C4-2B (cell line): ENCODE measurements around the gene NAPA.

Experiments
- ZFX ChIP-seq: fragments of 450-650 bp; IDR thresholded peaks from 2 replicates; pipeline ENCODE4 v1.6.1; 2017
- TF ChIP-seq, protein P1 (sequence below): fragments of 450-650 bp; conservative IDR thresholded peaks from 2 replicates; pipeline ENCODE4 v1.5.1; 2017; ENCODE audit warnings: mild to moderate bottlenecking

DNA sequence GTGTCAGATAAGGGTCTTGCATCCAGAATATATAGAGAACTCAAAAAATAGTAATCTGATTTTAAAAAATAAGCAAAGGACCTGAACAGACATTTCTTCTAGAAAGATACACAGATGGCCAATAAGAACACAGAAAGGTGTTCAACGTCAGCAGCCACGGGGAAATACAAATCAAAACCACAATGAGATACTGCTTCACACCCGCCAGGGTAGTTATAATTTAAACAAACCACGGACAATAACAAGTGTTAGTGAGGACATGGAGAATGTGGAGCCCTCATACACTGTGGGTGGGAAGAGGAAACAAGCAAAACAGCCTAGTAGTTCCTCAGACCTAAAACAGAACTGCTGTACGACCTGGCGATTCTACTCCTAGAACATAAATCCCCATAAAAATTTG is 26.7 kb upstream of the NAPA start:
- no peak for TF ChIP-seq ZFX
- TF ChIP-seq, protein P1, sequence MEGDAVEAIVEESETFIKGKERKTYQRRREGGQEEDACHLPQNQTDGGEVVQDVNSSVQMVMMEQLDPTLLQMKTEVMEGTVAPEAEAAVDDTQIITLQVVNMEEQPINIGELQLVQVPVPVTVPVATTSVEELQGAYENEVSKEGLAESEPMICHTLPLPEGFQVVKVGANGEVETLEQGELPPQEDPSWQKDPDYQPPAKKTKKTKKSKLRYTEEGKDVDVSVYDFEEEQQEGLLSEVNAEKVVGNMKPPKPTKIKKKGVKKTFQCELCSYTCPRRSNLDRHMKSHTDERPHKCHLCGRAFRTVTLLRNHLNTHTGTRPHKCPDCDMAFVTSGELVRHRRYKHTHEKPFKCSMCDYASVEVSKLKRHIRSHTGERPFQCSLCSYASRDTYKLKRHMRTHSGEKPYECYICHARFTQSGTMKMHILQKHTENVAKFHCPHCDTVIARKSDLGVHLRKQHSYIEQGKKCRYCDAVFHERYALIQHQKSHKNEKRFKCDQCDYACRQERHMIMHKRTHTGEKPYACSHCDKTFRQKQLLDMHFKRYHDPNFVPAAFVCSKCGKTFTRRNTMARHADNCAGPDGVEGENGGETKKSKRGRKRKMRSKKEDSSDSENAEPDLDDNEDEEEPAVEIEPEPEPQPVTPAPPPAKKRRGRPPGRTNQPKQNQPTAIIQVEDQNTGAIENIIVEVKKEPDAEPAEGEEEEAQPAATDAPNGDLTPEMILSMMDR, result no peak
